ENCODE data around the gene CHST8.

- TF ChIP-seq CTCF (conservative IDR thresholded peaks at IDR 0.05; ENCODE audit: low read length) (no peak), EZH2phosphoT487 (IDR thresholded peaks at IDR 0.05; ENCODE audit: borderline replicate concordance) (no peak)
Measured at GRCh38 chr19:33602576-33603204, 19.1 kb upstream of the CHST8 start.

Data from Loucy (cell line).